Gastroesophageal sphincter (tissue), 3 donors: ENCODE measurements around the gene BANF2.

Source experiments
- CTCF ChIP-seq, 4 experiments: fragments of 200-600 bp in 2 of 4; fragments of 450-650 bp in 2 of 4; sonication (generic) in 1 of 4; IDR thresholded peaks; one replicate each; pipeline ENCODE4 v1.5.1; 2017 to 2019; ENCODE audit warnings: antibody characterized with exemption in 4 of 4, mild to moderate bottlenecking in 2 of 4, moderate library complexity in 2 of 4
- EP300 ChIP-seq: sonication (generic); formaldehyde crosslinking; IDR thresholded peaks from one replicate; pipeline ENCODE4 v1.6.1; 2017; ENCODE audit warnings: antibody characterized with exemption, mild to moderate bottlenecking
- POLR2A ChIP-seq, 2 donors: fragments of 450-650 bp; IDR thresholded peaks; one replicate each; pipeline ENCODE4 v1.6.1; 2017; ENCODE audit warnings: antibody characterized with exemption in 2 of 2, mild to moderate bottlenecking in 2 of 2, moderate library complexity in 1 of 2
- POLR2AphosphoS5 ChIP-seq: sonication (generic); formaldehyde crosslinking; IDR thresholded peaks from one replicate; pipeline ENCODE4 v1.6.1; 2017; ENCODE audit warnings: antibody characterized with exemption

DNA sequence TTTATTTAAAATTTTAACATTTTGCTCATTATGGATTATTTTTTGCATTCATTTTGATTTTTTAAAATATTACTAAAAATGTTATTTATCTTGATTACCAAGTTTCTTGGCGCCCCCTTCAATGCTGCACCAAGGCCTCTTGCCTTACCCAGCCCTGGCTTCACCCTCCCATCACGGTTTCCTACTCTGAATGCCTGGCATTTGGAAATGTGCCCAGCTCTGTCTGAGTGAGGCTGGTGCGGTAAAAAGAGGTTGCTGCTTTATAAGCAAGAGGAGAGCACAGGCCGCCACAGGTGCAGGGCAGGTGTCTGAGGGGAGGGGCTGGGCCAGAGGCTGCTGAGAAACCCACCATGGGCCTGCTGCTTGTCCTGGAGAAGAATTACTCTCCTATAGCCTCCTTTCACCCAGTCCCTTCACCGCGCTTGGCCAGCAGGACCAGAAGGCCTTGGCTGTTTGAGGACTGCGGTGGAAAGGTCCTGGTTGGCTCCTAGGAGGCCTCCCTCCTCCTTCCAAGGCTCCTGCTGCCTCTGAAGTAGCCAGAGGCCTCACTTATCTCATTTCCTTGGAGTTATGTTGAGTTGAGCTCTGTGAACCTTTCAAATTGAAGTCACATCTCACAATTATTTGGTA is 62.6 kb downstream of the BANF2 start:
- TF ChIP-seq POLR2A (IDR thresholded peaks at IDR 0.05) (no peak), CTCF (IDR thresholded peaks at IDR 0.05) (no peak), POLR2AphosphoS5 (no peak), EP300 (no peak)
